Epithelial cell of esophagus (primary cell): ENCODE data around the gene NACAD.

Experiments
- DNase-seq: peaks from one replicate; pipeline ENCODE4 v3.0.0; 2010; ENCODE audit warnings: low read depth
- H3K4me3 ChIP-seq: 2 replicates; pipeline ENCODE4 v1.5.1; 2011; ENCODE audit warnings: mild to moderate bottlenecking, low read length, control low read depth
- TF ChIP-seq, protein P1 (sequence below): IDR thresholded peaks from 2 replicates; pipeline ENCODE4 v1.5.1; 2011; ENCODE audit warnings: low read depth, mild to moderate bottlenecking, low read length, control low read depth, inconsistent platforms; ENCODE audit not compliant: insufficient read depth; ENCODE audit errors: missing control alignments

Gene NACAD

DNA sequence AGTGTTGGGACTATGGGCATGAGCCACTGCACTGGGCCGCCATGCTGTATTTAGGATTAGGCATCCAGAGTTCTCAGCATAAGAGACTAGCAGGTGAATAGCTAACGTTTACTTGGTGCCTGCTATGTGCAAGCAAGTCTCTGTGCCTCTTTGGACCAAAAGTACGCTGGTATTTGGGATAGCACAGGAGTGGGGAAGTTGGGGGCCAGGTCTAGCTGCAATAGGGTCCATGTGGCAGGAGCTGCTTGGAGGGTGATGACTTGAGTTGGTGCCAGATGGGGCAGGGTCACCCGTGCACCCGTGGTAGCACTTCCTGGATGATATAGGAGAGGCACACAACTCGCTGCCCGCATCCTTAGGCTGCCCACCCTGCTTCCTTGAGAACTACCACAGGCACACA lies 22.4 kb downstream of the NACAD start:
- TF ChIP-seq, protein P1, sequence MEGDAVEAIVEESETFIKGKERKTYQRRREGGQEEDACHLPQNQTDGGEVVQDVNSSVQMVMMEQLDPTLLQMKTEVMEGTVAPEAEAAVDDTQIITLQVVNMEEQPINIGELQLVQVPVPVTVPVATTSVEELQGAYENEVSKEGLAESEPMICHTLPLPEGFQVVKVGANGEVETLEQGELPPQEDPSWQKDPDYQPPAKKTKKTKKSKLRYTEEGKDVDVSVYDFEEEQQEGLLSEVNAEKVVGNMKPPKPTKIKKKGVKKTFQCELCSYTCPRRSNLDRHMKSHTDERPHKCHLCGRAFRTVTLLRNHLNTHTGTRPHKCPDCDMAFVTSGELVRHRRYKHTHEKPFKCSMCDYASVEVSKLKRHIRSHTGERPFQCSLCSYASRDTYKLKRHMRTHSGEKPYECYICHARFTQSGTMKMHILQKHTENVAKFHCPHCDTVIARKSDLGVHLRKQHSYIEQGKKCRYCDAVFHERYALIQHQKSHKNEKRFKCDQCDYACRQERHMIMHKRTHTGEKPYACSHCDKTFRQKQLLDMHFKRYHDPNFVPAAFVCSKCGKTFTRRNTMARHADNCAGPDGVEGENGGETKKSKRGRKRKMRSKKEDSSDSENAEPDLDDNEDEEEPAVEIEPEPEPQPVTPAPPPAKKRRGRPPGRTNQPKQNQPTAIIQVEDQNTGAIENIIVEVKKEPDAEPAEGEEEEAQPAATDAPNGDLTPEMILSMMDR, result no peak
- H3K4me3 ChIP-seq, result no peak overlapping the region
- DNase-seq, result no peak

DNA sequence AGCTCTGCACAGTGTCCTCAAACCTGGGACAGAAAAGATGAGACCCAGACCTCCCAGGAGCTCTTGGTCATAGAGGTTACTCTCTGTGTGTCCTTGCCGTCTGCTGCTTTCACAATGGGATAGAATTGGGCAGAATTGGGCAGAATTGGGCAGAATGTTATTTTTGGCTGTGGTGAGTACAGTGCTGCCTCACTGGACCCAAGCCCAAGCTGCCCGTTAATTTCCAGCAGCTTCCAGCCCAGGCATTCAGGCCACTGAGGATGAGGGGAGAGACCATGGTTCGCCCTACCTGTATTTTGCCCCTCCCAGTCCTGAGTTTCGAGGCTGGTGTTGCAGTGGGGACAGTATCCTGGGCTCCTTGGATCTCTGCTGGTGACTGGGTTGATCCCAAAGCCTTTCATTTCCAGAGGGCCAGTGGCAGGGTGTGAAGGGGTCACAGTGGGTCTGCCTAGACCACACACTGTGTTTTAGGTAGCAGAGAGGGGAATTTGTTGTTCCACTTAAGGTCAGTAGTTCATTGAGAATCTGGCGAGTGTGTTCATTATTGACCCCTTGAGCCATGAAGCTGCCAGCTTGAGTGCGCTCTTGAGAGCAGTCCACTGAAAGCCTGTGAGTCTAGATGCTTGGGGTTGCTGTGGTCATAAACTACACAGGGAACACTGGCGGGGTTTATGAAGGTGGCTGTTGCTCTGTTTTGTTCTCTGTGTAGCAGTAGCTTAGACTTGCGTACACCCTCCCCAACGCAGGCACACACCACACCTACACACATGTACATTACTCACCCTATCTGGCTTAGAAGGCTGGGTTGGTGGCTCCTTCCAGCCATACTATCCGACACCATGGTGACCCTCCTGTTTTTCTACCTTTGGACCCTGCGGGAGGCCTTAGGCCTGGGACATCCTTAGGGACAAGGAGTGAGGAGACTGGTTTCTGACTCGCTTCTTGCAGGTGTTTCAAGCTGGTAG lies 23.5 kb downstream of the NACAD start:
- DNase-seq, result no peak
- TF ChIP-seq, protein P1, result no peak
- H3K4me3 ChIP-seq, result no peak overlapping the region

DNA sequence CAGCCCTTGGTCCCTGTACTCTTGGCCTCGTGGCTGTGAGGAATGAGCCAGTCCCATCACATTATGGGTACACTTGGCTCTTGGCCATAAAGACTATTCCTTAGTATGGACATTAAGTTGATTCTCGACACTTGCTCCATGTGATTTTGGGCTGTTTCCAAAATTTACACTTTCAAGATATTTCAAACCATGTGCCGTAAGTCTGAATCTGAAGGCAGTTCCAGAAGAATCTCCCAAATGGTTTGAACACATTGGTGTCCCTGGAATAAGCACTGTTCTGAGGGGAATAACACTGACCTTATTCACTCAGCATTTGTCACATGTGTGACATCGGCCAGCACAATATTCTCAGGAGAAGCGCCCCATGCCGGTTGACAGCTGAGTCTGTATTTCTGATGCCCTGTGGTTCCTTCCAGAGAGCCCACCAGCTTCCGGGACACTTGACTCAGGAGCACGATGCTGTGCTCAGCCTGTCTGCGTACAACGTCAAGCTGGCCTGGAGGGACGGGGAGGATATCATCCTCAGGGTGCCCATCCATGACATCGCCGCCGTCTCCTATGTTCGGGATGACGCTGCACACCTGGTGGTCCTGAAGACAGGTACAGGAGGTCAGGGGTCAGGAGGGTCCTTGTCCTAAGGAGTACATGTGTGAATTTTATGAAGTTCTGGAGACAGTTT lies 24.6 kb downstream of the NACAD start:
- H3K4me3 ChIP-seq, result no peak overlapping the region
- no peak for DNase-seq

DNA sequence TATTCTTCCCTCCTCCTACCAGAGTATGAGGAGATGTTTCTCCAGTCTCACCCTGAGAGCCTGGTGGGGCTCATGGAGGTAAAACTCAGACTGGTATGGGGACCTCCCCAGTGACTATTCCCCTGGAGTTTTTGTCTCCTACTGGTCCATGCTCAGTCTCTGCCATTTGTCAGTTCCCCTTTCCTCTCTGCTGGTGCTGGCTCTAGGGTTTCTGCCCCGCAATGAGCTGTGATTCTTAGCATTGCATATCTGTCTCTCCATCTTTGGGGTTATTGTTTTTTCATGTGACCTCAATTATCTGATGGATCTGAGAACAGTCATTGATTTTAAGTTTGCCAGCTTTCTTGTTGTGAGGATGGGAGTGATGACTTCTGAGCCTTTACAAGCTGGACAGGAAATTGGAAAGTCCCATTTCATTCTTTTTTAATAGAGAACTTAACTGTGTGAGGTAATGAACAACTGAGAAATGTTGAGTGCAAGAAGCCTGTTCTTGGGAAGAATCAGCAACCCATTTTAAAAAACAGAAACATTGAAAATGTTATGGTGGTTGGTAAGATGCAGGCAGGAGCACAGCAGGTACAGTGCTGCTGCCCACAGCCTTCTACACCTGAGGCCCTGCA lies 26.9 kb downstream of the NACAD start:
- no peak for DNase-seq
- TF ChIP-seq, protein P1, result no peak
- no peak overlapping the region for H3K4me3 ChIP-seq

More for the DNA sequence above, 24.6 kb downstream of the NACAD start:
- TF ChIP-seq, protein P1, result no peak

DNA sequence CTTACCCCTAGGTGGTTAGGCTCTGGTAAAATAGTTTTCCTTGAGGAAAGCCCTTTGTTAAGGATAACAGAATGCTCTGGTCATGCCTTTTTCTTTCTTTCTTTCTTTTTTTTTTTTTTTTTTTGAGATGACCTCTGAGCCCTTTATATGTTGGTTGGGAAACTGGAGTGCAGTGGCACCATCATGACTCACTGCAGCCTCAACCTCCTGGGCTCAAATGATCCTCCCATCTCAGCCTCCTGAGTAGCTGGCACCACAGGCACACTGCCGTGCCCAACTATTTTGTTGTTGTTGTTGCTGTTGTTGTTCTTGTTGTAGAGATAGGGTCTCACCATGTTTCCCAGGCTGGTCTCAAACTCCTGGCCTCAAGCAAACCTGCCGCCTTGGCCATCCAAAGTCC lies 27.4 kb downstream of the NACAD start:
- no peak for DNase-seq
- TF ChIP-seq, protein P1, result no peak
- no peak overlapping the region for H3K4me3 ChIP-seq

DNA sequence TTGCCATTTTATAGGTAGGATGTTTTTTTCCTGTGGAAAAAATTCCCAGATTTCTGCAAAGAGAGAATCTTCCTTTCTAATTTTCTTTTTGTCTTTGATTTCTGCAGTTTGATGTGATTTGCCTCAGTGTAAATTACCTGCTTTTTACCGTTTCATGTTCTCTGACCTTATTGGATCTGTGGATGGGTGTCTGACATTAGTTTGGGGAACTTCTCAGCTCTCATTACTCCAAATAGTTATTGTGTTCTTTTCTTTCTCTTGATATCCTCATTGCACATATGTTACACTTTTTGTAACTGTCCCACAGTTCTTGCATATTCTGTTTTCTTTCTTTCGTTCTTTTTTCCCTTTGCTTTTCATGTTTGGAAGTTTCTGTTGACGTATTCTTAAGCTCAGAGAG lies 28.5 kb downstream of the NACAD start:
- H3K4me3 ChIP-seq, result no peak overlapping the region
- no peak for DNase-seq
- TF ChIP-seq, protein P1, result no peak
